ENCODE measurements around the gene KMT2C. TPM values are rescaled to one million over a fixed set of nuclear protein-coding genes. Genes with fewer than 3 reads are reported as not detected.

The KMT2C gene
- total RNA-seq, 1 donor from 2014 or later: 52.0 TPM

DNA sequence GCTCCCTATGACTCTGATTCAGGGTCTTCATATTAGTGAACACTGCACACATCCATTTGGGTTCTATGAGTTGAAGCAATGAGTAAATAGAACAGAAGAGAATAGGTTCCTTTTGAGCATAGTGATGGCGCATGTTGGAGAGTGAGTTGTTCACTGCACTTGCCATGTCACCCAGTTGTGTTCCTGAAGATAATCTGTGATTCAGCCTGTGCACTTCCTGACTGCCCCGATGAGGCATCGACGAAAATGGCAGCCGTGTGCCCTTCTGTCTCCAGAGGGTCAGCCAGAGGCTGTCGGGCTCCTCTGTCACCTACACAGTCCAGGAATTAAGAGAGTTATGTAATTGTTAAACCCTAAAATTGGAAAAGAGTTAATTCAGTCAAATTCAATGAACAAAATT, 315.6 kb downstream of the KMT2C start:
- no peak for DNase-seq (ENCODE audit: low spot score)
- TF ChIP-seq, protein P1, sequence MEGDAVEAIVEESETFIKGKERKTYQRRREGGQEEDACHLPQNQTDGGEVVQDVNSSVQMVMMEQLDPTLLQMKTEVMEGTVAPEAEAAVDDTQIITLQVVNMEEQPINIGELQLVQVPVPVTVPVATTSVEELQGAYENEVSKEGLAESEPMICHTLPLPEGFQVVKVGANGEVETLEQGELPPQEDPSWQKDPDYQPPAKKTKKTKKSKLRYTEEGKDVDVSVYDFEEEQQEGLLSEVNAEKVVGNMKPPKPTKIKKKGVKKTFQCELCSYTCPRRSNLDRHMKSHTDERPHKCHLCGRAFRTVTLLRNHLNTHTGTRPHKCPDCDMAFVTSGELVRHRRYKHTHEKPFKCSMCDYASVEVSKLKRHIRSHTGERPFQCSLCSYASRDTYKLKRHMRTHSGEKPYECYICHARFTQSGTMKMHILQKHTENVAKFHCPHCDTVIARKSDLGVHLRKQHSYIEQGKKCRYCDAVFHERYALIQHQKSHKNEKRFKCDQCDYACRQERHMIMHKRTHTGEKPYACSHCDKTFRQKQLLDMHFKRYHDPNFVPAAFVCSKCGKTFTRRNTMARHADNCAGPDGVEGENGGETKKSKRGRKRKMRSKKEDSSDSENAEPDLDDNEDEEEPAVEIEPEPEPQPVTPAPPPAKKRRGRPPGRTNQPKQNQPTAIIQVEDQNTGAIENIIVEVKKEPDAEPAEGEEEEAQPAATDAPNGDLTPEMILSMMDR (IDR thresholded peaks at IDR 0.05): no peak
- Mint-ChIP-seq H3K4me3 (ENCODE audit: unreplicated experiment) (no peak overlapping the region), H3K4me1 (ENCODE audit: low read depth) (peaks cover 2% of the 10 kb centered on the region), H3K27ac (ENCODE audit: unreplicated experiment) (no peak overlapping the region), H3K36me3 (ENCODE audit: low read depth) (peaks cover 52% of the 10 kb centered on the region), H3K27me3 (ENCODE audit: low read depth) (no peaks in the 10 kb centered on the region), H3K9me3 (ENCODE audit: low read depth) (peaks cover 11% of the 10 kb centered on the region)

DNA sequence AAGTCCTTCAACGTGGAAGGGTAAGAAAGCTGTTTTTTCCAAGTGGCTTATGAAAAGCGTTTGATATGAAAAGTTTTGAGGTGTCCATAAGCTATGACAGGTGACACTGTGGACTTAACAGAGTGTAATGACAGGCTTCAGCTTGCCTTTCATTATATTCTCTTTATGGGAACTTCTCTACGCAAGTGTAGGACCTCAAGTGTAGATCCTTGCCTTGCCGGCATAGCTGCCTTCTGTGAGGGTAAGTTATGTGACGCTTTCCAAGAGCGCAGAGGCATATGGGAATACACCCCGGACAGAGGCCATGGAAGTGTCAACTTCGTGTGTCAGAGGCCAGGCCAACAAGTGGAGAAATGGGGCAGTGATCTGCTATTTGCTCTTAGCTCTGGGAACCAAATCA, 318.4 kb downstream of the KMT2C start:
- Mint-ChIP-seq H3K4me1 (ENCODE audit: low read depth) (no peaks in the 10 kb centered on the region), H3K27ac (ENCODE audit: unreplicated experiment) (no peak overlapping the region), H3K9me3 (ENCODE audit: low read depth) (no peaks in the 10 kb centered on the region), H3K4me3 (ENCODE audit: unreplicated experiment) (no peak overlapping the region), H3K36me3 (ENCODE audit: low read depth) (peaks cover 43% of the 10 kb centered on the region), H3K27me3 (ENCODE audit: low read depth) (no peaks in the 10 kb centered on the region)
- TF ChIP-seq, protein P1 (IDR thresholded peaks at IDR 0.05): no peak
- DNase-seq (ENCODE audit: low spot score): no peak

DNA sequence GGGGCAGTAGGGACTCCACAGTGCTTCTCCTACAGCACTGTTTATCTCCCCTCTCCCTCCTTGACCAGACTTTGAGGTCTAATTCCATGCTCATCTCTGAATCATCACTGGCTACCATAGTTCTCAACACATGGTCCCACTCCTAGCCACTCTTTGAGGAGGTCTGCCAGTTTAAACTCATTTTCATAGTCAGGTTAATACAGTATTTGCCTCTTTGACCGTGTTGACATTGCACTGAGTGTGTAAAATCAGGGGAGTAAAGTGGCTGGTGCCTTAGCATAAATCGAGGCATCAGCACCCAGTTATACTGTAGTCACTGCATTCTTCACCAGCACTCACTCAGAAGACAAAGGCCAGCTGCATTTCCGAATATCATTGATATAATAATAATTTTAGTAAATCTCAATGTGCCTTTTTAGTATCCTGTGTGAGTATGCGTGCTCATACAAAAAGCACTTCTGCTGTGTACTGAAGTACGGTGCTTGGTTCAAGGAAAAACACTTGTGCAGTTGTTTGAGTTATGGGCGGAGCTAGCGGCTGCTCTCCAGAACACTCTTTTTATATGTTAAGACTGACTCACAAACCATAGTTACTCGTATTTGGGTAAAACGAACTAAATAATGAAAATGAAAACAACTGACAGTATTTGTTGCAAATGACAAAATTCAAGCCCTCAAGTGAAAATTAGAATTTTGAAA, 320.6 kb downstream of the KMT2C start:
- Mint-ChIP-seq H3K4me1 (ENCODE audit: low read depth) (no peaks in the 10 kb centered on the region), H3K36me3 (ENCODE audit: low read depth) (peaks cover 33% of the 10 kb centered on the region), H3K9me3 (ENCODE audit: low read depth) (no peaks in the 10 kb centered on the region), H3K27me3 (ENCODE audit: low read depth) (no peaks in the 10 kb centered on the region), H3K4me3 (ENCODE audit: unreplicated experiment) (no peak overlapping the region), H3K27ac (ENCODE audit: unreplicated experiment) (no peak overlapping the region)
- TF ChIP-seq, protein P1 (IDR thresholded peaks at IDR 0.05): no peak
- DNase-seq (ENCODE audit: low spot score): no peak

DNA sequence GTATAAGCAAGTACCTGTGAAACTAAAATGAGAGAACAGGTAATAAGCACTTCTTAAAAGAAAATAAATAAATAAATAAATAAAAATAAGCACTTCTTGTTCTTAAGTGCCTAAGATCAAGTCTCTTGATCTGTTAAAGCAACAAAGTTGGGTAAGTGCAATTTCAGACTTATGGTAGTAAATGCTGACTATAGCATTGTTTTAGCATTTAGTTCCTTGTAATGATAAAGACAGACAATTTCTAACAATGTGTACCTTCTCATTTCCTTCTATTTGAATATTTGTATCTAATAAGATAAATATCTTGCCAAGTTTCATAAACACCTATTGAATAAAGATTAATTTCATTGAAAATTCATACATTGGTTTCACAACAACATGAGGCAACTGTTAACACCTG, 323.0 kb downstream of the KMT2C start:
- Mint-ChIP-seq H3K27me3 (ENCODE audit: low read depth) (no peaks in the 10 kb centered on the region), H3K4me3 (ENCODE audit: unreplicated experiment) (no peak overlapping the region), H3K4me1 (ENCODE audit: low read depth) (no peaks in the 10 kb centered on the region), H3K27ac (ENCODE audit: unreplicated experiment) (no peak overlapping the region), H3K36me3 (ENCODE audit: low read depth) (peaks cover 30% of the 10 kb centered on the region), H3K9me3 (ENCODE audit: low read depth) (no peaks in the 10 kb centered on the region)
- DNase-seq (ENCODE audit: low spot score): no peak
- TF ChIP-seq, protein P1 (IDR thresholded peaks at IDR 0.05): no peak

DNA sequence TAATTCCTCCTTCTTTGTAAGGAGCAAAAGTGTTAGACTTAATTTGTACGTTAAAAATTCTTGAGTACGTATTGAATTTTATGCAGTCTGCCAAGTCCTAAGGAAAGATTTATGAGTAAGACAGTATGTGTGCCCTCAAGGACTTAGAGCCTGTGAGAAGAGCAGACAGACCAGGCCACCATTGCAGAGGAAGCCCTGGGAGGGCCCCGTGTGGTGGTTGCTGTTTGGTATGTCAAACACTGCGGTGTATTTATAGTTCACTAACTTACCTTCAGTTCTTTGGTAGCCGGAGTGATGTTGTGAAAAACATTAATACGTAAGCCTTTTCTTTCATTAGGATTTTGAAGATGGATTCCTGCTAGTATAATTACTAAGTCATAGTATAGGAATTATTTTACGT, 327.4 kb downstream of the KMT2C start:
- Mint-ChIP-seq H3K27me3 (ENCODE audit: low read depth) (no peaks in the 10 kb centered on the region), H3K4me1 (ENCODE audit: low read depth) (peaks cover 11% of the 10 kb centered on the region), H3K9me3 (ENCODE audit: low read depth) (no peaks in the 10 kb centered on the region), H3K27ac (ENCODE audit: unreplicated experiment) (no peak overlapping the region), H3K4me3 (ENCODE audit: unreplicated experiment) (no peak overlapping the region), H3K36me3 (ENCODE audit: low read depth) (peaks cover 24% of the 10 kb centered on the region)
- no peak for DNase-seq (ENCODE audit: low spot score)
- TF ChIP-seq, protein P1 (IDR thresholded peaks at IDR 0.05): no peak

Measured in chondrocyte (in vitro differentiated cells).